Measurements from ENCODE around the gene IQSEC1.

DNA sequence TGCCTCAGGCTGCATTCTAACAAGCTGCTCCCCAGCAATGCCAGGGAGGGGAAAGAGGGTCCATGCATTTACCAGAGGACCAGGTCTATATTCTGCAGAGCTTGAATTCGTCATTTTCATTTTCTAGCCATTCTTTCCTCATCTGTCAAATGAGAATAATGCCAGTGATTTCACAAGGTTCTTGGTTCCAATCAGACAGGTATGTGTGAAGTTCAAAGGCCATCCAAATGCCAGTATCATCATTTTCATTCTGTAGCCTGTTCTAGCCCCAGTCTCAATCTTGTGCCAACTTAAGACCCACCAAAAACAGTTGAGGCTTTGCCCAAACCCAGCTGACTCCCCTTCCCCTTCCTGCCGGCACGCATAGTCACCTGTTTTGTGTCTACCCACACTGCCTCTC, 112.7 kb downstream of the IQSEC1 start:
- TF ChIP-seq, protein P1, sequence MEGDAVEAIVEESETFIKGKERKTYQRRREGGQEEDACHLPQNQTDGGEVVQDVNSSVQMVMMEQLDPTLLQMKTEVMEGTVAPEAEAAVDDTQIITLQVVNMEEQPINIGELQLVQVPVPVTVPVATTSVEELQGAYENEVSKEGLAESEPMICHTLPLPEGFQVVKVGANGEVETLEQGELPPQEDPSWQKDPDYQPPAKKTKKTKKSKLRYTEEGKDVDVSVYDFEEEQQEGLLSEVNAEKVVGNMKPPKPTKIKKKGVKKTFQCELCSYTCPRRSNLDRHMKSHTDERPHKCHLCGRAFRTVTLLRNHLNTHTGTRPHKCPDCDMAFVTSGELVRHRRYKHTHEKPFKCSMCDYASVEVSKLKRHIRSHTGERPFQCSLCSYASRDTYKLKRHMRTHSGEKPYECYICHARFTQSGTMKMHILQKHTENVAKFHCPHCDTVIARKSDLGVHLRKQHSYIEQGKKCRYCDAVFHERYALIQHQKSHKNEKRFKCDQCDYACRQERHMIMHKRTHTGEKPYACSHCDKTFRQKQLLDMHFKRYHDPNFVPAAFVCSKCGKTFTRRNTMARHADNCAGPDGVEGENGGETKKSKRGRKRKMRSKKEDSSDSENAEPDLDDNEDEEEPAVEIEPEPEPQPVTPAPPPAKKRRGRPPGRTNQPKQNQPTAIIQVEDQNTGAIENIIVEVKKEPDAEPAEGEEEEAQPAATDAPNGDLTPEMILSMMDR (IDR thresholded peaks at IDR 0.05; ENCODE audit: insufficient read depth, low read length, poor library complexity, severe bottlenecking): no peak
- no peak for TF ChIP-seq EZH2phosphoT487 (conservative IDR thresholded peaks at IDR 0.05; ENCODE audit: low read length)
